Measurements from ENCODE around the gene DCC.
A peak's percentile ranks its signal among the peaks of the same experiment; 100 is the strongest.
"Not testable (repeated sequence)": the region's sequence is repeated elsewhere in the genome, so short reads cannot be mapped to it uniquely, and the experiment has no call there.

Gene DCC

GRCh38 chr18:52353589-52353988 lies 13.6 kb downstream of the DCC start:
- peak; percentile 34 to 60 for DNase-seq

GRCh38 chr18:52363861-52364260 lies 23.9 kb downstream of the DCC start:
- DNase-seq = no peak

GRCh38 chr18:52366851-52367250 lies 26.9 kb downstream of the DCC start:
- not testable (repeated sequence) for DNase-seq

GRCh38 chr18:52367953-52368742 lies 28.2 kb downstream of the DCC start:
- DNase-seq = no peak

- DNase-seq = no peak
These were observed 30.8 kb downstream of the DCC start for GRCh38 chr18:52370841-52371240.

GRCh38 chr18:52376104-52376503 lies 36.1 kb downstream of the DCC start:
- no peak for DNase-seq

- DNase-seq = no peak
These were observed 37.1 kb downstream of the DCC start for GRCh38 chr18:52377094-52377493.

GRCh38 chr18:52386306-52386705 lies 46.3 kb downstream of the DCC start:
- DNase-seq = no peak

- no peak for DNase-seq
These were observed 47.2 kb downstream of the DCC start for GRCh38 chr18:52387175-52387574.

GRCh38 chr18:52391810-52392559 lies 52.0 kb downstream of the DCC start:
- peak in 1 of 2 donors; percentile 7 for DNase-seq

- no peak for DNase-seq
These were observed 54.6 kb downstream of the DCC start for GRCh38 chr18:52394602-52395001.

GRCh38 chr18:52395146-52395852 lies 55.3 kb downstream of the DCC start:
- DNase-seq = no peak

- no peak for DNase-seq
These were observed 61.2 kb downstream of the DCC start for GRCh38 chr18:52401236-52401635.

- DNase-seq = no peak
These were observed 62.8 kb downstream of the DCC start for GRCh38 chr18:52402814-52403213.

GRCh38 chr18:52403291-52404021 lies 63.5 kb downstream of the DCC start:
- no peak for DNase-seq

GRCh38 chr18:52408800-52409302 lies 68.9 kb downstream of the DCC start:
- DNase-seq = no peak

GRCh38 chr18:52409727-52410126 lies 69.7 kb downstream of the DCC start:
- no peak for DNase-seq

GRCh38 chr18:52415131-52415530 lies 75.1 kb downstream of the DCC start:
- no peak for DNase-seq

- no peak for DNase-seq
These were observed 83.1 kb downstream of the DCC start for GRCh38 chr18:52422985-52423601.

GRCh38 chr18:52426041-52426440 lies 86.0 kb downstream of the DCC start:
- DNase-seq = no peak

GRCh38 chr18:52426462-52426861 lies 86.5 kb downstream of the DCC start:
- DNase-seq = no peak

- DNase-seq = no peak
These were observed 87.7 kb downstream of the DCC start for GRCh38 chr18:52427521-52428175.
